Gastroesophageal sphincter (tissue), 4 donors: Measurements from ENCODE around the gene CNTLN. TPM values are rescaled to one million over a fixed set of nuclear protein-coding genes. Genes with fewer than 3 reads are reported as not detected.

Experiments
- ATAC-seq: fragments of 150-250 bp; one replicate; pipeline ENCODE4 v1.9.1; 2016; ENCODE audit warnings: mild to moderate bottlenecking, moderate library complexity
- H3K27ac ChIP-seq, 4 donors: fragments of 200-600 bp; sonication (generic) in 3 of 4; 1 replicate in 3 of 4; 2 replicates in 1 of 4; pipeline ENCODE4 v1.5.1; 2016 to 2019
- H3K27me3 ChIP-seq: fragments of 200-600 bp; sonication (generic); one replicate; pipeline ENCODE4 v1.5.1; 2019
- H3K36me3 ChIP-seq, 2 donors: fragments of 200-600 bp; sonication (generic); one replicate each; pipeline ENCODE4 v1.5.1; 2019; ENCODE audit warnings: control low read depth in 1 of 2
- H3K4me1 ChIP-seq, 3 donors: fragments of 200-600 bp; sonication (generic); 1 replicate in 2 of 3; 2 replicates in 1 of 3; pipeline ENCODE4 v1.5.1; 2016 to 2019; ENCODE audit warnings: control low read depth in 2 of 3
- H3K4me3 ChIP-seq, 2 donors: fragments of 200-600 bp; sonication (generic); one replicate each; pipeline ENCODE4 v1.5.1; 2019; ENCODE audit warnings: mild to moderate bottlenecking in 1 of 2, moderate library complexity in 1 of 2
- H3K9me3 ChIP-seq, 3 donors: fragments of 200-600 bp; sonication (generic); one replicate each; pipeline ENCODE4 v1.5.1; 2017 to 2019; ENCODE audit warnings: control low read depth in 2 of 3
- CTCF ChIP-seq, 4 experiments: fragments of 200-600 bp in 2 of 4; fragments of 450-650 bp in 2 of 4; sonication (generic) in 1 of 4; IDR thresholded peaks; one replicate each; pipeline ENCODE4 v1.5.1; 2017 to 2019; ENCODE audit warnings: antibody characterized with exemption in 4 of 4, mild to moderate bottlenecking in 2 of 4, moderate library complexity in 2 of 4
- EP300 ChIP-seq: sonication (generic); formaldehyde crosslinking; IDR thresholded peaks from one replicate; pipeline ENCODE4 v1.6.1; 2017; ENCODE audit warnings: antibody characterized with exemption, mild to moderate bottlenecking
- POLR2A ChIP-seq, 2 donors: fragments of 450-650 bp; IDR thresholded peaks; one replicate each; pipeline ENCODE4 v1.6.1; 2017; ENCODE audit warnings: antibody characterized with exemption in 2 of 2, mild to moderate bottlenecking in 2 of 2, moderate library complexity in 1 of 2
- POLR2AphosphoS5 ChIP-seq: sonication (generic); formaldehyde crosslinking; IDR thresholded peaks from one replicate; pipeline ENCODE4 v1.6.1; 2017; ENCODE audit warnings: antibody characterized with exemption
- WGBS, 2 donors: methylation state at CpG; one replicate each; pipeline ENCODE4 v1.1.5; 2018; ENCODE audit warnings: low coverage in 1 of 2; 5-methylcytosine and 5-hydroxymethylcytosine counted together
- total RNA-seq, 4 donors: library from RNA; depleted of rRNA; stranded (reverse); fragments of >200 nt; gene quantifications; one replicate each; pipeline ENCODE4 v1.1.0, GENCODE V29; 2016

The CNTLN gene
- total RNA-seq, 4 donors from 2014 or later = 11.3 to 17.1 (median 12.9) TPM

DNA sequence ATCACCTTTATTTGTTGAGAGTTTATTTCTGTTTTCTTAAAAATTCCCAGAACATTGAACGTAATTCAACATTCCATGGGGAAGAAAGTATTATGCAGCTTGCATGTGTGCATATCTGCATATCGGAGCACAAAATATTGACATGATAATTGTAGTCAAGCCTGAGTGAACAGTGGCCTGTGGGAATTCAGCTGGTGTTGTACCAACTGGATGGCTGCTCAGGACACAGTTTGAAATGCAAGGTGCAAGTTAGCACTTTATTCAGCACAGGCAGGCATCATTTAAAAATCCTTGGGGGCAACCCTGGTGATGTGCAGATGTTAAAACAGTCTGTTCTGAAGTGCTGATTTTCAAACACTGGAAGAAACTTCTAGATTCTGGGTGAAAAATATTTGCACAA, 82.4 kb downstream of the CNTLN start:
- Histone ChIP-seq H3K9me3 (peaks cover 0 to 11% (median 0%) of the 10 kb centered on the region in 3 donors), H3K27me3 (no peaks in the 10 kb centered on the region), H3K4me3 (no peak overlapping the region), H3K4me1 (peaks cover 0 to 4% (median 0%) of the 10 kb centered on the region in 3 donors), H3K36me3 (no peaks in the 10 kb centered on the region), H3K27ac (no peak overlapping the region)
- TF ChIP-seq EP300 (no peak), POLR2AphosphoS5 (no peak), CTCF (IDR thresholded peaks at IDR 0.05) (no peak), POLR2A (IDR thresholded peaks at IDR 0.05) (no peak)
- no peak for ATAC-seq
- 79 to 91% methylated on average over 2 of the region's 2 CpGs for WGBS, 2 donors

DNA sequence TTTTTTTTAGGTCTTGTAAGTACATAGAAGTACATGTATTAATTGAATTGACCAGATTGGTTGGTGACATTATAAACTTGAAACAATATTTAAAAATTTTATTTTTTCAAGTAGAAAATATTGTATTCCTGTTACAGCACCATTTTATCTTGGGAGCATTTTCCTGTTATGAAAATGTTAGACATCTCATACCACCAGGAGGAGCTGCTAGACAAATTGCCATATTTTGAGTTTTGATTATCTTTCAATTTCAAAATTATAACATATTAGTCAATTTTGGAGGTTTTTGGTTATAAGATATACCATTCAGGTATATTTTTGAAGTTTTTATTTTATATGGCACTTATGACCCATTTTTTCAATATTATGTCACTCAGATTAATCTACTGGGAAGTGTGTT, 84.4 kb downstream of the CNTLN start:
- no peak for ATAC-seq
- Histone ChIP-seq H3K27me3 (no peaks in the 10 kb centered on the region), H3K27ac (no peak overlapping the region), H3K4me1 (peaks cover 0 to 4% (median 0%) of the 10 kb centered on the region in 3 donors), H3K4me3 (no peak overlapping the region), H3K36me3 (no peaks in the 10 kb centered on the region), H3K9me3 (no peaks in the 10 kb centered on the region)
- no peak for TF ChIP-seq POLR2A (IDR thresholded peaks at IDR 0.05)
- no peak for TF ChIP-seq CTCF (IDR thresholded peaks at IDR 0.05)
- no peak for TF ChIP-seq EP300
- TF ChIP-seq POLR2AphosphoS5 = no peak

DNA sequence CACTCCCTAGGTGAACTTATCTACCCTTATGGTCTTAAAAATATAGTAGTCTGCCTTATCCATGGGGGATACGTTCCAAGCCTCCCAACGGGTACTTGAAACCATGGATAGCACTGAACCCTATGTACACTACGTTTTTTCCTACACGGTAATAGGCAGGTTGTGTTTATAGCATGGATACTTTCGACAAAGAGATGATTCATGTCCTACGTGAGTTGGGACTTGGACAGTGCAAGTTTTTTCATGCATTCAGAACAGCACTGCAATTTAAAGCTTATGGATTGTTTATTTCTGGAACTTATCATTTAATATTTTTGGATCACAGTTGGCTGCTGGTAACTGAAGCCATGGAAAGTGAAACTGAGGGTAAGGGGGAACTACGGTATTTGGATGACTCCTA, 88.1 kb downstream of the CNTLN start:
- no peaks in the 10 kb centered on the region for H3K9me3 ChIP-seq
- no peak overlapping the region for H3K4me3 ChIP-seq
- H3K36me3 ChIP-seq = peaks cover 0 to 7% of the 10 kb centered on the region in 2 donors
- WGBS, 2 donors = 78 to 100% methylated on average over 4 to 7 of the region's 7 CpGs
- no peaks in the 10 kb centered on the region for H3K27me3 ChIP-seq
- H3K27ac ChIP-seq = no peak overlapping the region
- no peaks in the 10 kb centered on the region for H3K4me1 ChIP-seq
- TF ChIP-seq POLR2A (IDR thresholded peaks at IDR 0.05) (no peak), POLR2AphosphoS5 (no peak)
- no peak for ATAC-seq

DNA sequence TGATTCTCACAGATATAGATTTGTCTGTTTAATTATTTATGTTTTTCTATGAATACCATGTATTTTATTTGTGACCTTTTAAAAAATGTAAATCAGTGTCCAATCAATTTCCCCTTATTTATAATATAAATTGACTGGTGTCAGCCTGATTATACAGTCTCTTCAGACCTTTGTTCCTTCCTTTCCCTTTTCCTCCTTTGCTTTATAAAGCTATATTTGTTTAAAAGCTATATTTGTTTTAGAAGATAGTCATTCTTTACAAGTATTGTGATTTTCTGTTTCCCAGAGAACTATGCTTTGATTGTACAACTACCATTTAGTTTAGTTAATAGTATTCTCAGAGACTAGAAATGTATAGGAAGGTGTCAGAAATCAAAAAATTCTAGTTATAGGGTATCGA, 90.6 kb downstream of the CNTLN start:
- WGBS, 2 donors = 87 to 100% methylated on average over 1 of the region's 1 CpG

GRCh38 chr9:17229945-17230560, 95.2 kb downstream of the CNTLN start:
- no peaks in the 10 kb centered on the region for H3K4me1 ChIP-seq
- WGBS, 2 donors = 90 to 98% methylated on average over 3 to 4 of the region's 4 CpGs
- no peaks in the 10 kb centered on the region for H3K9me3 ChIP-seq
- TF ChIP-seq POLR2AphosphoS5 (no peak), EP300 (no peak), CTCF (IDR thresholded peaks at IDR 0.05) (no peak)
- ATAC-seq = no peak
- no peak overlapping the region for H3K4me3 ChIP-seq
- no peaks in the 10 kb centered on the region for H3K27me3 ChIP-seq
- H3K27ac ChIP-seq = no peak overlapping the region
- peaks cover 0 to 7% of the 10 kb centered on the region in 2 donors for H3K36me3 ChIP-seq

More for the DNA sequence above, 90.6 kb downstream of the CNTLN start:
- TF ChIP-seq EP300 = no peak
- TF ChIP-seq POLR2AphosphoS5 = no peak
- no peak for TF ChIP-seq CTCF (IDR thresholded peaks at IDR 0.05)
- no peak for TF ChIP-seq POLR2A (IDR thresholded peaks at IDR 0.05)
- Histone ChIP-seq H3K4me3 (no peak overlapping the region), H3K36me3 (peaks cover 0 to 7% of the 10 kb centered on the region in 2 donors), H3K9me3 (no peaks in the 10 kb centered on the region), H3K27ac (no peak overlapping the region), H3K4me1 (no peaks in the 10 kb centered on the region), H3K27me3 (no peaks in the 10 kb centered on the region)
- ATAC-seq = no peak
